ENCODE results near the gene OR51F1.
"Not testable (repeated sequence)": the region's sequence is repeated elsewhere in the genome, so short reads cannot be mapped to it uniquely, and the experiment has no call there.

The OR51F1 gene, protein sequence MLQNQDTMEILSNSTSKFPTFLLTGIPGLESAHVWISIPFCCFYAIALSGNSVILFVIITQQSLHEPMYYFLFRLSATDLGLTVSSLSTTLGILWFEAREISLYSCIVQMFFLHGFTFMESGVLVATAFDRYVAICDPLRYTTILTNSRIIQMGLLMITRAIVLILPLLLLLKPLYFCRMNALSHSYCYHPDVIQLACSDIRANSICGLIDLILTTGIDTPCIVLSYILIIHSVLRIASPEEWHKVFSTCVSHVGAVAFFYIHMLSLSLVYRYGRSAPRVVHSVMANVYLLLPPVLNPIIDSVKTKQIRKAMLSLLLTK

DNA sequence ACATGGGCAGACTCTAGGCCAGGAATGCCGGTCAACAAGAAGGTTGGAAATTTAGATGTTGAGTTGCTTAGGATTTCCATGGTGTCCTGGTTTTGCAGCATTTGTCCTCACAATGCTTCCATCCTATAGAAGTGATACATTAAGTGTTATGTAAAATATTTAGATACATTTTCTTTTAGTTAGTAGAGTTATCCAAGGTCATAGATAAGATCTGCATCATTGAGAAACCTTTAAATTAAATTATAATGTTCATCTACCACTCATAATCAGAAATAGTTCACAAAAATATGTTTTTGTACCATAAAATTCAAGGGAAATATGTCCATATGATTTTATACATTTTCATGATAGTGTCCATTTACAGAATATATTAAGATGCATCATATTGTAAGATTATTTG, at the start of gene OR51F1:
TSS of gene OR51F1 (minus strand) at position 101 of the 400 bp plus-strand sequence. CDS start at position 101, 0 bp downstream.
- no peaks in the 10 kb centered on the region for H3K4me1 ChIP-seq (ENCODE audit: insufficient read depth, low read length)
- no peaks in the 10 kb centered on the region for H3K36me3 ChIP-seq (ENCODE audit: insufficient read depth, low read length)
- no peak within 1 kb of the TSS for H3K9ac ChIP-seq (ENCODE audit: low read depth, low read length)
- no peaks in the 10 kb centered on the region for H3K9me3 ChIP-seq (ENCODE audit: control insufficient read depth, insufficient read depth, low read length)

DNA sequence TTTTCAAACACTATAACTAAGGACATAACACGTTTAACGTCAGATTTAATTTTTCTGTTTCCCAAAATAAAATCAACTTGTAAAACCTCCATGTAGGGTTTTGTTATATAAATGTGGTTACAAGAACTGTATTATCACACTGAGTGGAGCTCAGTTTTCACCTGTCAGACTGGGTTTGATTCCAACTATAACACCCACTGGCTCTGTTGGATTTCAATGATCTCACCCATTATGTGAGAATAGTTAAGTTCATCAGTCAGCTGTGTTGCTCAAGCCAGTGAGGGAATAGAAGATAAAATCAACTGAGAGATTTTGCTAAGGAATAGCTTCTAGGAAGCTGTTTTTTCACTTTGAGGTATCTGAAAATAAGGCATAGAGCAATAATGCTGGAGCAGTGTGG, 39.5 kb upstream of the OR51F1 start:
- Histone ChIP-seq H3K9me3 (ENCODE audit: control insufficient read depth, insufficient read depth, low read length) (no peaks in the 10 kb centered on the region), H3K4me1 (ENCODE audit: insufficient read depth, low read length) (no peaks in the 10 kb centered on the region), H3K36me3 (ENCODE audit: insufficient read depth, low read length) (no peaks in the 10 kb centered on the region), H3K9ac (ENCODE audit: low read depth, low read length) (no peak overlapping the region)

DNA sequence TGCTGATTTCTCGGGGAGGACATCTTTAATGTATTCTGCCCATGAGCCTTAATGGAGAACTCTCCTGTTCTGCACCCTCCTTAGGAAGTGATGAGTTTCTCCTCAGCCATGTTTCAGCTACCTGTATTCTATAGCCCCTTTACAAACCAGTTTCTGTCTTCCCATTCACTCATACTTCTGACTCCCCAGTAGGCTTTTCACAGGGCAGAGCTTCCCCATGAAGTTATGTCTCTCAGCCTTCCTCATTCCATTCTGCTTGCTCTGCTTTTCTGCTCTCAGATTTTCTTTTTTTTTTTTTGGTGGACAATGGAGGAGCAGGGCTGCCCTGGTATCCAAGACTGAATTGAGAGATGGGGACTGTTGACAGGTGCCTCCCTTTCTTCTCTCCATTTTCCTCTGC, 38.7 kb upstream of the OR51F1 start:
- Histone ChIP-seq H3K4me1 (ENCODE audit: insufficient read depth, low read length) (no peaks in the 10 kb centered on the region), H3K36me3 (ENCODE audit: insufficient read depth, low read length) (no peaks in the 10 kb centered on the region), H3K9ac (ENCODE audit: low read depth, low read length) (no peak overlapping the region), H3K9me3 (ENCODE audit: control insufficient read depth, insufficient read depth, low read length) (no peaks in the 10 kb centered on the region)

DNA sequence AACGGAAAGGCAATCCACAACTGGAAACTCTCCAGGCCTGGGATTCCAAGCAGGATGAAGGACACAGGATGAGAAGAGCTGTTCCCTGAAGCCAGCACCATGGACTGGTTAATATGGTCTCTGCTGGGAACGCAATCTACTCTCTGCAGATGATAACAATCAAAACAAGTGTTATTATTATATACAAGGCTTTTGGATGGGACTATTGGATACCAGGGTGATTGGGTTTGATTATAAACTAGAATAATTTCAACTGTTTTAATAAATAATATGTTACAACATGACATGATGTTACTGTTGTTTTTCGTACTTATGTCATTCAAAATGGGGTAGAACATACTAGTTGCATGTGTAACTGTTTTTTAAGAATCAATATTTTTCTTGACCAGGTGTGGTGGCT, 34.5 kb upstream of the OR51F1 start, which contains the start of gene OR52R1:
TSS of gene OR52R1 (minus strand) at position 101 of the 400 bp plus-strand sequence. CDS start at position 101, 0 bp downstream.
- Histone ChIP-seq H3K36me3 (ENCODE audit: insufficient read depth, low read length) (no peaks in the 10 kb centered on the region), H3K9me3 (ENCODE audit: control insufficient read depth, insufficient read depth, low read length) (no peaks in the 10 kb centered on the region), H3K9ac (ENCODE audit: low read depth, low read length) (no peak within 1 kb of the TSS), H3K4me1 (ENCODE audit: insufficient read depth, low read length) (no peaks in the 10 kb centered on the region)

DNA sequence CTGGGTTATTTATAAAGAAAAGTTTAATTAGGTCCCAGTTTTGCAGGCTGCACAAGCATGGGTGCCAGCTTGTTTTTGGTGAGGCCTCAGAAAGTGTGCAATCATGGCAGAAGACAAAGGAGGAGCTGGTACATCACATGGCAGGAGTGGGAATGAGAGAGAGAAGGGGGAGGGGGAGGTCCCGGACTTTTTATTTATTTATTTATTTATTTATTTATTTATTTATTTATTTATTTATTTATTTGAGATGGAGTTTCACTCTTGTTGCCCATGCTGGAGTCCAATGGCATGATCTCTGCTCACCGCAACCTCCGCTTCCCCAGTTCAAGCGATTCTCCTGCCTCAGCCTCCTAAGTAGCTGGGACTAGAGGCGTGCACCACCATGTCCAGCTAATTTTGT, 31.6 kb upstream of the OR51F1 start:
- not testable (repeated sequence) for H3K9me3 ChIP-seq (ENCODE audit: control insufficient read depth, insufficient read depth, low read length); H3K4me1 ChIP-seq (ENCODE audit: insufficient read depth, low read length); H3K9ac ChIP-seq (ENCODE audit: low read depth, low read length); H3K36me3 ChIP-seq (ENCODE audit: insufficient read depth, low read length)

DNA sequence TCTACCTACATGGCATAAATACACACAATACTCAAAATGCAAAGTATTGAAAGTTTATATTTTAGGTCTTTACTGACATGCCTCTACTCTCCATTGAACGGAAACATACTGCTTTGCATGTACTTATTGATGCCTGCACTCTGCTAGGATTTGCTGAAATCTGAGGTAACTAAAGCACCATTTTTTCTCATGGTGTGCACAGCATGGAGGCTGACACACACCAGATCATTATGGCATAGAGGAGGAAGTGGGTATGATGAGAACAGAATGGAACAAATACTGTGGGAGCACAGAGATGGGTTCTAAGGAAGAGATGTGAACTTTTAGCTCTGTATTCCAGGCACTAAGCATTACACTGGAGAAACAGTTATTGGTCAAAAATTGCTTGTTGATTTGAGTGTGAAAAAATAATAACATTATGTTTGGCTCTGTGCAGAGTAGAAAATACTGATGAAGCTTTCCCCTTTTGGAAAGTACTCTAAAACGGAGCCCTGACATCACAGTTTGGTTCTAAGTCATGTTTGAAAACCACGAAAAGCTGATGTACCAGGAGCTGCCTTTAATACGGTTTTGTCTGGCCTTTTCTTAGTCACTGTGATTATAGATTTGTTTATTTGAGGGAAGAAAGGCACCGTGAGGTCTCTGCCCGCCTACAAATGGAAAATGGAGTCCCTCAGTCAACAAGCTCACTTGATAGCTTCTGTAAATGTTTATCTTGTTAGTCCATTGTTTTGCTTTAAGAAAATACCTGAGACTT, 28.9 kb upstream of the OR51F1 start:
- Histone ChIP-seq H3K9ac (ENCODE audit: low read depth, low read length) (no peak overlapping the region), H3K36me3 (ENCODE audit: insufficient read depth, low read length) (no peaks in the 10 kb centered on the region), H3K4me1 (ENCODE audit: insufficient read depth, low read length) (no peaks in the 10 kb centered on the region), H3K9me3 (ENCODE audit: control insufficient read depth, insufficient read depth, low read length) (no peaks in the 10 kb centered on the region)

DNA sequence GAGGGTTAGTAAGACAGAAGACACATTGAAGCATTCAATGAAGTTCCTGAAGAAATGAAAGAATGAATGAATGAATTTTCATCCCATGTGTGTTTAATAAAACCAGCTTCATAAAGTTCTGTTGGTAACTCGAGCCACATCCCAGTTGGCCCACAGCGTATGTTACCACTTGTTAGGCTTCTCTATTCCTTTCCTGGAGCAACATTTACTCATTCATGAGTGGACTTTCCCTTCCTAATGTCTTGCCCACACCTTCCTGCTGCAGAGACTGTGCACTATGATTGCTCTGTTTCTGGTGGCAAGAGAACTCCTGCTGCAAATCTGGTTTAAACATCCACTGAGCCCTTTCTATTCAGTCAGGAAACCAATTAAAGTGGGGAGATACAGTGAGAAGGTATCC, 27.5 kb upstream of the OR51F1 start:
- Histone ChIP-seq H3K36me3 (ENCODE audit: insufficient read depth, low read length) (no peaks in the 10 kb centered on the region), H3K4me1 (ENCODE audit: insufficient read depth, low read length) (no peaks in the 10 kb centered on the region), H3K9ac (ENCODE audit: low read depth, low read length) (no peak overlapping the region), H3K9me3 (ENCODE audit: control insufficient read depth, insufficient read depth, low read length) (no peaks in the 10 kb centered on the region)

DNA sequence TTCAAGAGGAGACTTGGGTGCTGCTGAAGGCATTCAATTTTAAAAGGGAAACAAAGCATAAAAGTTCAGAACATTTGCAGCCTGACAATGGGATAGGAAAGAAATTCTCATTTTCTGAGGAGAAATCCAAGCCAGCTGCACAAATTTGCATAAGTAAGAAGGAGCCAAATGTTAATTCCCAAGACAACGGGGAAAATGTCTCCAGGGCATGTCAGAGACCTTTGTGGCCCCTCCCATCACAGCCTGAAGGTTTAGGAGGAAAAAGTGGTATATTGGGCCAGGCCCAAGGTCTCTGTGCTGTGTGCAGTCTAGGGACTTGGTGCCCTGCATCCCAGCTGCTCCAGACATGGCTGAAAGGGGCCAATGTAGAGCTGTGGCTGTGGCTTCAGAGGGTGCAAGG, 12.7 kb upstream of the OR51F1 start:
- no peaks in the 10 kb centered on the region for H3K36me3 ChIP-seq (ENCODE audit: insufficient read depth, low read length)
- H3K9me3 ChIP-seq (ENCODE audit: control insufficient read depth, insufficient read depth, low read length), result no peaks in the 10 kb centered on the region
- no peak overlapping the region for H3K9ac ChIP-seq (ENCODE audit: low read depth, low read length)
- H3K4me1 ChIP-seq (ENCODE audit: insufficient read depth, low read length), result no peaks in the 10 kb centered on the region

DNA sequence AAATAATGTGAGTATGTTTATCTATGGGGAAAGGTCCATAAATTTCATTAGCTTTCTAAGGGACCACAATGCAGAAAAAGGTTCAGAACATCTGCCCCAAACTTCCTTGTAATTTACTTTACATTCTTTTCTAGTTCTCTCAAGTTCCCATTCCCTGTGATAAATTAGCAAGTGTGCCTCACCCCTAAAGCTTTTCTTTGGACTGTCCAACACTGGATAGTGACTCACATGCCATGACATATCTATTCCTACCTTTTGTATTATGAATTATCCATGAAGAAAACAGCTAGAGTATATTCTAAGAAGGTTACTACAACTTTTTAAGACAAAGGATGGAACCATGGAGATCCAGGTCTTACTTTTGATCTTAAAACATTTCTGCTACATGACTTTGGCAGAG, 1.6 kb downstream of the OR51F1 start:
- Histone ChIP-seq H3K9me3 (ENCODE audit: control insufficient read depth, insufficient read depth, low read length) (no peaks in the 10 kb centered on the region), H3K36me3 (ENCODE audit: insufficient read depth, low read length) (no peaks in the 10 kb centered on the region), H3K4me1 (ENCODE audit: insufficient read depth, low read length) (no peaks in the 10 kb centered on the region), H3K9ac (ENCODE audit: low read depth, low read length) (no peak overlapping the region)

DNA sequence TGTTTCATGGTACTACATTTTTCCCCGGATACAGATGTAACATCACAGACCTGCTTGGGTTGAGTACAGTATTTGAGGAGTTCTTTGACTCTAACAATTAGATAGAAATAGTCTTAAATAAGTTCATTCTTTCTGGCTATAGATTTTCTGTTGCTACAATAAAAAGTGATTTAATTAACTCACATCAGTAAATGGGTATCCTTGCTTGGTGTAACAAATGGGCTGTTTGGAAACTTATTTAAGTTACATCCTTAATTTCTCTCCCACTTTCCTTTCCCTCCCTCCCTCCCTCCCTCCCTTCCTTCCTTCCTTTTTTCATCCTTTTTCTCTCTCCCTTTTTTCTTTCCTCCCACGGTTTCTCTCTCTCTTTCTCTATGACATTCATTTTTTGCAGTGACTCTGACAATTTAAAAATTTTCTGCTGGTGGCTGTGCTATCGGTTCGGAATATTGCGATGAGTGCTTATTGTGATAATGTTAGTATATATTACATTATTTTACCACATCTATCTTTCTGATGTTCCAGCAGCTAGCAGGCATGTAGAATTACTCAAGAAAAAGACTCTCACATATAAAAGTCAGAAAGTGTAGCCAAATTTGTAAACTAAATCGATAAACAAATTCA, 3.2 kb downstream of the OR51F1 start:
- Histone ChIP-seq H3K9ac (ENCODE audit: low read depth, low read length) (no peak overlapping the region), H3K4me1 (ENCODE audit: insufficient read depth, low read length) (no peaks in the 10 kb centered on the region), H3K36me3 (ENCODE audit: insufficient read depth, low read length) (no peaks in the 10 kb centered on the region), H3K9me3 (ENCODE audit: control insufficient read depth, insufficient read depth, low read length) (no peaks in the 10 kb centered on the region)

DNA sequence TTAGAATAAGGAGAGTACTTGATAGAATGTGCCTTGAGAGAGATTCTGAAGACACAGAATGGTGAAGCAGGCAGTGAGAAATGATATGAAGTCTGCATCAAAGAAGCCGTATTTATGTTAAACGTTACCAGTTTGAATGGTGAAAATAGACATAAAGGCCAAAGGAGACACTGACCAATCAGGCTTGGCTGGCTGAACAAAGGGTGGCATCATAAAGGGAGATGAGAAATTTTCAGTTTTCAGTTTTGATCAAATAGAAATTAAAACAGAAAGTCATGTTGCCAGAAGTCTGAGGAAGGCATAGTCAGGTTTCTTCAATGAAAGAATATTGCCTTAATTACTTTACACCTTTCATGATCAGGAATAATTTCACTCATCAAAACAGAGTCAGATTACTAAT, 6.6 kb downstream of the OR51F1 start:
- H3K9me3 ChIP-seq (ENCODE audit: control insufficient read depth, insufficient read depth, low read length), result no peaks in the 10 kb centered on the region
- H3K9ac ChIP-seq (ENCODE audit: low read depth, low read length), result no peak overlapping the region
- H3K36me3 ChIP-seq (ENCODE audit: insufficient read depth, low read length), result no peaks in the 10 kb centered on the region
- H3K4me1 ChIP-seq (ENCODE audit: insufficient read depth, low read length), result no peaks in the 10 kb centered on the region; the same call in 1 of the 2 replicates

DNA sequence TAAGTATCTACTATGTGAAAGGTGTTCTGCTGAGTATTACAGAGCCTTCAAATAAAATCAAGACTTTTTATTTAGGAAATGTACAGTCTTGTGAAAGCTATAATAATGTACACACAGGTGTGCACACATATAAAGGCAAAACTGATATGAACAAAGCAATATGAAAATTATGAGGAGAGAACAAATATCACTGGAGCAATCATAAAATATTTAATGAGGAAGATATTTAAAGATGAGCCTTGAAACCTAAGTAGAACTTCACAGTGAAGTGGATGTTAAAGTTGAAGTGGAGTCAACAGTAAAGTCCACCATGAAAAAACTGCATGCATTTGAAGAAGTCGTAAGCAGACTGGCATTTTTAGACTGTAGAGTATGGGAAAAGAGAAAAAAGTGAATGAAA, 18.5 kb downstream of the OR51F1 start:
- no peaks in the 10 kb centered on the region for H3K9me3 ChIP-seq (ENCODE audit: control insufficient read depth, insufficient read depth, low read length)
- H3K4me1 ChIP-seq (ENCODE audit: insufficient read depth, low read length), result no peaks in the 10 kb centered on the region
- no peaks in the 10 kb centered on the region for H3K36me3 ChIP-seq (ENCODE audit: insufficient read depth, low read length)
- no peak overlapping the region for H3K9ac ChIP-seq (ENCODE audit: low read depth, low read length)

DNA sequence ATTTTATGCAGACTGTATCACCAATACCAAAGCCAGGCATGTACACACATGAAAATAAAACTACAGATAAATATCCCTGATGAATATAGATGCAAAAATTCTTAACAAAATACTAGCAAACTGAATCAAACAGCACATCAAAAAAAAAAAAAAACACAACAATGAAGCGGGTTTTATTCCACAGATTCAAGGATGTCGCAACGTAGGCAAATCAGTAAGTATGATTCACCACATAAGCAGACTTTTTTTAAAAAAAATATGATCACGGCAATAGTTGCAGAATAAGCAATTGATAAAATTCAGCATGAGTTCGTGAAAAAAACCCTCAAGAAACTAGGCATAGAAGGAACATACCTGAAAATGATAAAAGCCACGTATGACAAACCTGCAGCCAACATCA, 21.3 kb downstream of the OR51F1 start:
- no peak overlapping the region for H3K9ac ChIP-seq (ENCODE audit: low read depth, low read length)
- H3K36me3 ChIP-seq (ENCODE audit: insufficient read depth, low read length), result no peaks in the 10 kb centered on the region

DNA sequence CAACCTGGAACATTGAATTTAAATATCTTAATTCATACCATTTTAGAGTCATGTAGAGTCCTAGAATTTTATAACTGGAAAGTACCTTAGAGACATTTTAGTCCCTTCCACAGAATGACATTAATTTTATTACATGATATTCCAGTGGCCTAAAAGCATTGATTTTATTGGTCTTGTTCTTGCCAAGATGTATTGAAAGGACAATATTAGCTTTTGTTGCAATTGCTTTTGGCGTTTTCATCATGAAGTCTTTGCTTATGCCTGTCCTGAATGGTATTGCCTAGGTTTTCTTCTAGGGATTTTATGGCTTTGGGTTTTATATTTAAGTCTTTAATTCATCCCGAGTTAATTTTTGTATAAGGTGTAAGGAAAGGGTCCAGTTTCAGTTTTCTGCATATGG, 29.0 kb downstream of the OR51F1 start:
- Histone ChIP-seq H3K36me3 (ENCODE audit: insufficient read depth, low read length) (no peaks in the 10 kb centered on the region), H3K9ac (ENCODE audit: low read depth, low read length) (no peak overlapping the region), H3K9me3 (ENCODE audit: control insufficient read depth, insufficient read depth, low read length) (no peaks in the 10 kb centered on the region), H3K4me1 (ENCODE audit: insufficient read depth, low read length) (no peaks in the 10 kb centered on the region)

More for the DNA sequence above, 21.3 kb downstream of the OR51F1 start:
- Histone ChIP-seq H3K4me1 (ENCODE audit: insufficient read depth, low read length) (no peaks in the 10 kb centered on the region), H3K9me3 (ENCODE audit: control insufficient read depth, insufficient read depth, low read length) (no peaks in the 10 kb centered on the region)

DNA sequence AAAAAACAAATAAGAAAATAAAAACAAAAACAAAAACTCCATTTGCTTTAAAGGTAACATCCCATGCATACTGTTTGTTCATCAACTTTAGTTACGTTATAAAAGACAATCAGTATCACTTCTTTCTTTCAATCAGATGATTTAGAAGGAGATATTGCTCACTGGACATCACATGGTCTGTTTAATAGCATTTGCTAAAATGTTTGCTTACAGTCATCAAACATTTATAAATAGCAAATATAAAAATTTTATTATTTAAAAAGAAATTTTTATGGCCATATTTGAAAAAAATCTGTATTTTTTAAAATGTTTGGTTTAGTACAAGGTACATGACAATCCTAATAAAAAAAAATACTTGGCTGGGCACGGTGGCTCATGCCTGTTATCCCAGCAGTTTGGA, 42.6 kb downstream of the OR51F1 start:
- H3K4me1 ChIP-seq (ENCODE audit: insufficient read depth, low read length), result no peaks in the 10 kb centered on the region
- H3K36me3 ChIP-seq (ENCODE audit: insufficient read depth, low read length), result no peaks in the 10 kb centered on the region
- no peaks in the 10 kb centered on the region for H3K9me3 ChIP-seq (ENCODE audit: control insufficient read depth, insufficient read depth, low read length)
- no peak overlapping the region for H3K9ac ChIP-seq (ENCODE audit: low read depth, low read length)

Data from ES-I3 (cell line).